HG03439 (cell line): ENCODE data around the gene ANAPC15.
A peak's percentile ranks its signal among the peaks of the same experiment; 100 is the strongest.

Source experiments
- ATAC-seq: cut with Tn5 transposase; IDR thresholded peaks from one replicate; pipeline ENCODE4 v1.9.1; 2021; ENCODE audit warnings: mild to moderate bottlenecking, moderate library complexity; ENCODE audit not compliant: unreplicated experiment

The ANAPC15 gene

GRCh38 chr11:72125956-72126355 is 13.5 kb upstream of the ANAPC15 start:
- no peak for ATAC-seq

GRCh38 chr11:72124046-72124445 is 11.6 kb upstream of the ANAPC15 start:
- no peak for ATAC-seq

GRCh38 chr11:72123117-72123653 is 10.7 kb upstream of the ANAPC15 start:
- ATAC-seq: no peak

GRCh38 chr11:72122607-72123006 is 10.1 kb upstream of the ANAPC15 start:
- ATAC-seq: no peak

GRCh38 chr11:72120930-72121329 is 8.4 kb upstream of the ANAPC15 start:
- ATAC-seq: no peak

- no peak for ATAC-seq
Observed at GRCh38 chr11:72119198-72119597, 6.7 kb upstream of the ANAPC15 start.

- ATAC-seq: no peak
Observed at GRCh38 chr11:72116019-72116755, 3.7 kb upstream of the ANAPC15 start.

GRCh38 chr11:72114570-72114969 is 2.1 kb upstream of the ANAPC15 start:
- ATAC-seq: no peak

GRCh38 chr11:72112978-72113808 is 698 bp upstream of the ANAPC15 start:
- no peak for ATAC-seq

GRCh38 chr11:72111300-72112142 is 974 bp downstream of the ANAPC15 start:
- ATAC-seq: no peak

- ATAC-seq: no peak
Observed at GRCh38 chr11:72105888-72106287, 6.6 kb downstream of the ANAPC15 start, which contains the start of gene TOMT. TSS of gene TOMT (plus strand) at chr11:72105924. CDS start at chr11:72105952, 28 bp downstream.

- no peak for ATAC-seq
Observed at GRCh38 chr11:72103754-72104167, 8.7 kb downstream of the ANAPC15 start.

- peak; percentile 90 for ATAC-seq
Observed at GRCh38 chr11:72102946-72103753, 9.3 kb downstream of the ANAPC15 start, which contains the start of gene LAMTOR1. TSS of gene LAMTOR1 (minus strand) at chr11:72103297. CDS start at chr11:72103224, 73 bp downstream.

- ATAC-seq: no peak
Observed at GRCh38 chr11:72102631-72102945, 9.9 kb downstream of the ANAPC15 start.

- no peak for ATAC-seq
Observed at GRCh38 chr11:72102162-72102561, 10.3 kb downstream of the ANAPC15 start.

GRCh38 chr11:72100462-72100861 is 12.0 kb downstream of the ANAPC15 start:
- ATAC-seq: no peak

- no peak for ATAC-seq
Observed at GRCh38 chr11:72100009-72100408, 12.5 kb downstream of the ANAPC15 start.

GRCh38 chr11:72098741-72099140 is 13.8 kb downstream of the ANAPC15 start:
- ATAC-seq: no peak

- ATAC-seq: no peak
Observed at GRCh38 chr11:72091292-72091691, 21.2 kb downstream of the ANAPC15 start.
